A549 (cell line): Measurements from ENCODE around the gene NPRL2. TPM values are rescaled to one million over a fixed set of nuclear protein-coding genes. Genes with fewer than 3 reads are reported as not detected.
A peak's percentile ranks its signal among the peaks of the same experiment; 100 is the strongest.

ENCODE experiments used
- ATAC-seq, 2 experiments: fragments of 200-7000 bp in 1 of 2; fragments of >200 bp in 1 of 2; cut with Nextera tagmentation in 1 of 2; cut with Tn5 transposase in 1 of 2; 3 replicates each; pipeline versions ENCODE4 v1.8.0 to v1.9.1; 2018 to 2020; ENCODE audit warnings: mild to moderate bottlenecking in 1 of 2, moderate library complexity in 1 of 2
- CTCF ChIA-PET: fragments of 300-600 bp; sonication (Branson Sonifier 250); formaldehyde crosslinking; extraction: SDS; loops from one replicate; lab custom pipeline; 2021; ENCODE audit warnings: antibody characterized with exemption, inconsistent platforms; lab: Yijun Ruan, JAX
- POLR2A ChIA-PET: fragments of 350-600 bp; formaldehyde crosslinking; extraction: SDS; loops from one replicate; lab custom pipeline; 2021; ENCODE audit warnings: antibody characterized with exemption, inconsistent platforms; lab: Yijun Ruan, JAX
- DNase-seq, 2 experiments: peaks; one replicate each; pipeline versions ENCODE4 v3.0.0 to v3.0.0-alpha.2; 2011 to 2016; ENCODE audit warnings: low read depth in 1 of 2, low spot score in 1 of 2
- FAIRE-seq: peaks from 2 replicates; lab custom pipeline; 2011; peaks lifted over from hg19 to GRCh38; lab: Jason Lieb, UNC
- H3K27ac ChIP-seq, 2 experiments: fragments of >200 bp; sonication (Bioruptor Twin); formaldehyde crosslinking; 3 replicates each; pipeline ENCODE4 v1.5.1; 2016 to 2017
- H3K4me1 ChIP-seq: fragments of >200 bp; sonication (Bioruptor Twin); formaldehyde crosslinking; 3 replicates; pipeline ENCODE4 v1.6.1; 2016
- H3K4me2 ChIP-seq: fragments of >200 bp; sonication (Bioruptor Twin); formaldehyde crosslinking; 3 replicates; pipeline ENCODE4 v1.6.1; 2016
- H3K4me3 ChIP-seq: fragments of >200 bp; sonication (Bioruptor Twin); formaldehyde crosslinking; 3 replicates; pipeline ENCODE4 v1.5.1; 2016
- H3K9me3 ChIP-seq: fragments of >200 bp; sonication (Bioruptor Twin); formaldehyde crosslinking; 3 replicates; pipeline ENCODE4 v1.6.1; 2016
- ATOH8 ChIP-seq: fragments of 250-450 bp; sonication (Bioruptor Pico); IDR thresholded peaks from 2 replicates; pipeline ENCODE4 v1.5.0; 2020; ENCODE audit warnings: low read depth, mild to moderate bottlenecking, moderate library complexity
- CHD2 ChIP-seq: fragments of 150-350 bp; IDR thresholded peaks from 2 replicates; pipeline ENCODE4 v1.6.1; 2014; ENCODE audit warnings: low read length; ENCODE audit not compliant: partially characterized antibody
- CHD4 ChIP-seq: fragments of 200-600 bp; sonication (generic); IDR thresholded peaks from 2 replicates; pipeline ENCODE4 v1.6.1; 2016; ENCODE audit warnings: antibody characterized with exemption, mild to moderate bottlenecking, borderline replicate concordance
- CTCF ChIP-seq: fragments of >200 bp; sonication (Bioruptor Twin); formaldehyde crosslinking; IDR thresholded peaks from 3 replicates; pipeline ENCODE4 v1.5.1; 2016
- ELK1 ChIP-seq: fragments of 150-350 bp; IDR thresholded peaks from 2 replicates; pipeline ENCODE4 v1.6.1; 2014; ENCODE audit warnings: low read depth, mild to moderate bottlenecking, low read length
- EP300 ChIP-seq, 2 experiments: fragments of >200 bp; sonication (Bioruptor Twin); formaldehyde crosslinking; IDR thresholded peaks; 2 replicates in 1 of 2; 3 replicates in 1 of 2; pipeline ENCODE4 v1.6.1; 2016 to 2017
- FOXS1 ChIP-seq: fragments of 250-450 bp; sonication (Bioruptor Pico); IDR thresholded peaks from 2 replicates; pipeline ENCODE4 v1.5.0; 2020; ENCODE audit warnings: mild to moderate bottlenecking, moderate library complexity
- HEYL ChIP-seq: fragments of 250-450 bp; sonication (Bioruptor Pico); IDR thresholded peaks from 2 replicates; pipeline ENCODE4 v1.8.0; 2021; ENCODE audit warnings: mild to moderate bottlenecking, moderate library complexity
- JUNB ChIP-seq: fragments of >200 bp; sonication (Bioruptor Twin); formaldehyde crosslinking; IDR thresholded peaks from 2 replicates; pipeline ENCODE4 v1.6.1; 2016
- MAFK ChIP-seq: fragments of 450-650 bp; IDR thresholded peaks from 2 replicates; pipeline ENCODE4 v1.6.1; 2014; ENCODE audit not compliant: partially characterized antibody
- NR3C1 ChIP-seq: fragments of >200 bp; sonication (Bioruptor Twin); formaldehyde crosslinking; IDR thresholded peaks from 3 replicates; pipeline ENCODE4 v1.6.1; 2017
- POLR2AphosphoS2 ChIP-seq: conservative IDR thresholded peaks from 2 replicates; pipeline ENCODE4 v1.6.1; 2012; ENCODE audit warnings: low read length, improper control_type of control experiment, inconsistent platforms
- RAD21 ChIP-seq, 2 experiments: fragments of >200 bp in 1 of 2; sonication (Bioruptor Twin) in 1 of 2; formaldehyde crosslinking in 1 of 2; IDR thresholded peaks in 1 of 2; conservative IDR thresholded peaks in 1 of 2; 2 replicates in 1 of 2; 3 replicates in 1 of 2; pipeline ENCODE4 v1.6.1; 2012 to 2018; ENCODE audit warnings: inconsistent platforms in 1 of 2
- REST ChIP-seq: fragments of 200-600 bp; sonication (generic); IDR thresholded peaks from 2 replicates; pipeline ENCODE4 v1.6.1; 2016; ENCODE audit warnings: antibody characterized with exemption, mild to moderate bottlenecking, moderate library complexity
- RNF2 ChIP-seq: fragments of 200-600 bp; sonication (generic); IDR thresholded peaks from 2 replicates; pipeline ENCODE4 v1.6.1; 2016; ENCODE audit warnings: low read depth, mild to moderate bottlenecking, antibody characterized with exemption, moderate library complexity, borderline replicate concordance
- SMC3 ChIP-seq: fragments of >200 bp; sonication (Bioruptor Twin); formaldehyde crosslinking; IDR thresholded peaks from 3 replicates; pipeline ENCODE4 v1.6.1; 2018; ENCODE audit warnings: inconsistent platforms
- SREBF2 ChIP-seq: fragments of 450-650 bp; IDR thresholded peaks from 2 replicates; pipeline ENCODE4 v1.6.1; 2014; ENCODE audit warnings: mild to moderate bottlenecking, moderate library complexity
- ZNF302 ChIP-seq: fragments of 250-450 bp; sonication (Bioruptor Pico); IDR thresholded peaks from 2 replicates; pipeline ENCODE4 v1.9.0; 2021; ENCODE audit warnings: inconsistent platforms, mild to moderate bottlenecking, moderate library complexity
- ZSCAN20 ChIP-seq: fragments of 250-450 bp; sonication (Bioruptor Pico); IDR thresholded peaks from 2 replicates; pipeline ENCODE4 v1.8.0; 2022; ENCODE audit warnings: mild to moderate bottlenecking, moderate library complexity
- WGBS: methylation state at CpG from one replicate; pipeline ENCODE4 v1.1.6; 2017; ENCODE audit errors: missing lambda C conversion rate; 5-methylcytosine and 5-hydroxymethylcytosine counted together
- polyA plus RNA-seq, 4 experiments: library from polyadenylated mRNA; depleted of rRNA in 3 of 4; stranded (reverse); fragments of >200 nt; fragmentation: RNase III in 1 of 4; extraction: RNeasy Plus Mini Kit Qiagen cat#74134 plus additional on column Dnase treatment in 1 of 4; gene quantifications; 2 replicates in 3 of 4; 3 replicates in 1 of 4; pipeline ENCODE4 v1.2.3, GENCODE V29; 2011 to 2017
- TF ChIP-seq, protein P1 (sequence below): fragments of 450-650 bp; IDR thresholded peaks from 2 replicates; pipeline ENCODE4 v1.6.1; 2014; ENCODE audit warnings: antibody characterized with exemption

Gene NPRL2
- polyA plus RNA-seq, 2 of the 4 experiments (the other 2 are of a cell fraction), result 19.5 to 19.9 TPM

DNA sequence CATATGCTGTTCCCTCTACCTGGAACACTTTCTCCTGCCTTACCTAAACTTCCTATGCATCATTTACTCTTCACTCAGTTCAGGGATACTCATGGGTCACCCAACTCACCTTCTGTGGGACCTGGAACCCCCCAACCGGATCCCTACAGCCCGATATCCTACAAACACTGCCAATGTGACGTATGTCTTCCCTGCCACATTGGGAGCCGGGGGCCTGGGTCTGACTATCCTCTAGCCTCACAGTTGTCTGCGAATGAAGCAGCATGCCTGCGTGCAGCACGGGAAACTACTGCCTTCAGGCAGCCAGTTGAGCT, 405 bp downstream of the NPRL2 start:
- no peak for DNase-seq
- peaks cover 28% of the 10 kb centered on the region; the same call in 2 of the 3 replicates for H3K4me1 ChIP-seq
- 20% methylated on average over 5 of the region's 7 CpGs for WGBS
- no peaks in the 10 kb centered on the region for H3K9me3 ChIP-seq
- peak overlapping the region; percentile 76 for H3K4me3 ChIP-seq
- TF ChIP-seq RAD21 (conservative IDR thresholded peaks at IDR 0.05 in 1 of 2, IDR thresholded peaks at IDR 0.05 in 1 of 2) (no peak), NR3C1 (no peak), CTCF (no peak), HEYL (CRISPR knock-in tag) (no peak), REST (no peak), SMC3 (no peak), ATOH8 (CRISPR knock-in tag) (no peak), SREBF2 (no peak), MAFK (no peak), ELK1 (no peak), CHD4 (no peak), ZSCAN20 (CRISPR knock-in tag) (no peak), CHD2 (no peak), RNF2 (no peak), EP300 (IDR thresholded peaks at IDR 0.05) (no peak), POLR2AphosphoS2 (no peak), JUNB (no peak), ZNF302 (CRISPR knock-in tag) (no peak), FOXS1 (no peak)
- TF ChIP-seq, protein P1, sequence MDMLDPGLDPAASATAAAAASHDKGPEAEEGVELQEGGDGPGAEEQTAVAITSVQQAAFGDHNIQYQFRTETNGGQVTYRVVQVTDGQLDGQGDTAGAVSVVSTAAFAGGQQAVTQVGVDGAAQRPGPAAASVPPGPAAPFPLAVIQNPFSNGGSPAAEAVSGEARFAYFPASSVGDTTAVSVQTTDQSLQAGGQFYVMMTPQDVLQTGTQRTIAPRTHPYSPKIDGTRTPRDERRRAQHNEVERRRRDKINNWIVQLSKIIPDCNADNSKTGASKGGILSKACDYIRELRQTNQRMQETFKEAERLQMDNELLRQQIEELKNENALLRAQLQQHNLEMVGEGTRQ, result no peak
- POLR2A ChIA-PET, result interaction anchor here (0.7 to 1.6 kb wide), 4 partner anchors 9 to 219 kb away, joined by 3 to 13 read pairs (median 8); partner anchors contain the start of genes HEMK1, TMEM115 and TUSC2
- CTCF ChIA-PET, result interaction anchor here (1.2 to 5.3 kb wide), 6 partner anchors 39 to 264 kb away, joined by 3 to 32 read pairs (median 4); no protein-coding TSS in a partner anchor
- peak overlapping the region; percentile 99 for H3K4me2 ChIP-seq
- H3K27ac ChIP-seq, result peak overlapping the region; percentile 97 to 100
- no peak for ATAC-seq
- FAIRE-seq, result no peak
